ENCODE results near the gene PEAK1. TPM values are rescaled to one million over a fixed set of nuclear protein-coding genes. Genes with fewer than 3 reads are reported as not detected.
"Not testable (repeated sequence)": the region's sequence is repeated elsewhere in the genome, so short reads cannot be mapped to it uniquely, and the experiment has no call there.

Gene PEAK1
- total RNA-seq, 2 donors from 2014 or later = 33.5 to 54.4 TPM

GRCh38 chr15:77167406-77167805, 252.5 kb downstream of the PEAK1 start:
- H3K27ac ChIP-seq = no peak overlapping the region
- no peak overlapping the region for H3K9ac ChIP-seq (ENCODE audit: low read depth in 2 of 2, low read length in 2 of 2)
- H3K36me3 ChIP-seq = no peaks in the 10 kb centered on the region
- intact Hi-C loops (cut with DNase I) = no loop called here
- no peak for TF ChIP-seq CTCF (IDR thresholded peaks at IDR 0.05)
- H3K9me3 ChIP-seq = no peaks in the 10 kb centered on the region
- DNase-seq = no peak
- no peaks in the 10 kb centered on the region for H3K4me1 ChIP-seq
- H3K27me3 ChIP-seq = no peaks in the 10 kb centered on the region
- H3K4me3 ChIP-seq = no peak overlapping the region

GRCh38 chr15:77163781-77164384, 256.0 kb downstream of the PEAK1 start:
- Histone ChIP-seq H3K4me3 (no peak overlapping the region), H3K27me3 (no peaks in the 10 kb centered on the region), H3K27ac (no peak overlapping the region)

DNA sequence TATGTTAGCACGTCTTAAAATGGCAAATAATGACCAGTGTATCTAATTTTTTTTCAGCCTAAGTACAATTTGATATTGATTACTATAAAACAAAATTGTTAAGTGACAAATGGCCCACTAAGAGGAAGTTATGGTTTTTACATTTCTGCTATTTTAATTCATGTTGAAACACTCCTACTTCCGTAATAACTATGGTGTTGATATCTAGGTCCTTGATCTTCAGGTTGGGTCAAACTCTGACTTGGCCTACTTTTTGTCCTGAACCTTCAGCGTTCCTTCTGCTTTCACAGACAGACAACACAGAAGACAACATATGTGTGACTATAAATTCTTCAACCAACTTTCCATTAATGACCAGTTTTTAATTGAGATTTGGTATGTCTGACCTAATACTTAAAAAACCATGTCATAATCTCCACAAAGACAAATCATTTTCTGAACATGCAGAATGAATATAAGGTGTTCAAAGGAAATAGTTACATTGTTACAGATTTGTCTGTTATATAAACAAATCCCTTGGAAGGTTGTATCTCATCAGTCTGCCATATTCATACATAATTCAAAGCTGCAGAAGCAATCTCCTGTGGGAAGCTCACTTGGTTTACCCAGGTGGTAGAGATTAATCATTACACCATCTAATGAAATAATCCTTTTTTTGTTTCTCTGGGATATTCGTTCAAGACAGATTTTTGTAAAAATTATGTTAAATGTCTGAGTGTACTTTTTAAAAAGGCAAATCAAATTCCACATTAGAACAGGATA, 256.9 kb downstream of the PEAK1 start:
- no peak for DNase-seq
- Histone ChIP-seq H3K9me3 (no peaks in the 10 kb centered on the region), H3K36me3 (no peaks in the 10 kb centered on the region), H3K27ac (no peak overlapping the region), H3K9ac (ENCODE audit: low read depth in 2 of 2, low read length in 2 of 2) (no peak overlapping the region), H3K4me3 (no peak overlapping the region), H3K27me3 (no peaks in the 10 kb centered on the region), H3K4me1 (no peaks in the 10 kb centered on the region)
- intact Hi-C loops (cut with DNase I) = no loop called here
- no peak for TF ChIP-seq CTCF (IDR thresholded peaks at IDR 0.05)

More at GRCh38 chr15:77163781-77164384, 256.0 kb downstream of the PEAK1 start:
- intact Hi-C loops (cut with DNase I) = no loop called here
- TF ChIP-seq CTCF (IDR thresholded peaks at IDR 0.05) = no peak
- no peak for DNase-seq
- Histone ChIP-seq H3K9me3 (no peaks in the 10 kb centered on the region), H3K4me1 (no peaks in the 10 kb centered on the region), H3K9ac (ENCODE audit: low read depth in 2 of 2, low read length in 2 of 2) (no peak overlapping the region), H3K36me3 (no peaks in the 10 kb centered on the region)

GRCh38 chr15:77160562-77161478, 259.1 kb downstream of the PEAK1 start:
- Histone ChIP-seq H3K9me3 (no peaks in the 10 kb centered on the region), H3K9ac (ENCODE audit: low read depth in 2 of 2, low read length in 2 of 2) (peak overlapping the region; percentile 33 to 83), H3K4me3 (no peak overlapping the region), H3K27ac (peak overlapping the region; percentile 70), H3K4me1 (no peaks in the 10 kb centered on the region), H3K27me3 (no peaks in the 10 kb centered on the region), H3K36me3 (no peaks in the 10 kb centered on the region)
- peak; percentile 82 for DNase-seq
- no peak for TF ChIP-seq CTCF (IDR thresholded peaks at IDR 0.05)
- intact Hi-C loops (cut with DNase I) = no loop called here

DNA sequence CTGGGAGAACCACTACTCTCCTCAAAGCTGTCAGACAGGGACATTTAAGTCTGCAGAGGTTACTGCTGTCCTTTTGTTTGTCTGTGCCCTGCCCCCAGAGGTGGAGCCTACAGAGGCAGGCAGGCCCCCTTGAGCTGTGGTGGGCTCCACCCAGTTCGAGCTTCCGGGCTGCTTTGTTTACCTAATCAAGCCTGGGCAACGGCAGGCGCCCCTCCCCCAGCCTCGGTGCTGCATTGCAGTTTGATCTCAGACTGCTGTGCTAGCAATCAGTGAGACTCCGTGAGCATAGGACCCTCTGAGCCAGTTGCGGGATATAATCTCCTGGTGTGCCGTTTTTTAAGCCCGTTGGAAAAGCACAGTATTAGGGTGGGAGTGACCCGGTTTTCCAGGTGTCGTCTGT, 263.9 kb downstream of the PEAK1 start:
- DNase-seq = peak; percentile 32
- H3K27me3 ChIP-seq; H3K4me3 ChIP-seq; H3K9ac ChIP-seq (ENCODE audit: low read depth in 2 of 2, low read length in 2 of 2); H3K36me3 ChIP-seq; H3K27ac ChIP-seq; intact Hi-C loops (cut with DNase I); H3K9me3 ChIP-seq; H3K4me1 ChIP-seq: not testable (repeated sequence)

Measured in colonic mucosa (tissue), 4 donors.